GM18511 (cell line): Measurements from ENCODE around the gene PPP2R2B.

Experiments
- ATAC-seq: cut with Tn5 transposase; IDR thresholded peaks from one replicate; pipeline ENCODE4 v1.9.1; 2021; ENCODE audit warnings: mild to moderate bottlenecking, moderate library complexity; ENCODE audit not compliant: unreplicated experiment

The PPP2R2B gene

DNA sequence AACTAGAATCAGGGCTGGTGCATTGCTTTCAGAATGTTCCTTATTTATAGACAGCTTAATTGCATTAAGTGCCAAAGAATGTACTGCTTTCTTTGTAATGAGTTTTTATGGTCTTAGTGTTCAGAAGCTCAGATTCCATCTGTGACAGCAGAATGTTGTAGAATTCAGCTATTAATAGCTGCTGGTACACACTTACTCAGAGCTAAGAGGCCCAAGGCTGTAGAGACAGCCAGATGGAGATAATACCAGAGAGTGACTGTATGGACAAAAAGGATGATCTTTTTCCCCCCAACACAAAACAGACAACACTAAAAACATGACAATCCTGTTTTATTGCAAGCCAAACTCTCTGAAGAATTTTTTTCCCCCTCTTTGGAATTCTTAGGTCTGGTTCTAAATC lies 50.2 kb downstream of the PPP2R2B start:
- no peak for ATAC-seq

DNA sequence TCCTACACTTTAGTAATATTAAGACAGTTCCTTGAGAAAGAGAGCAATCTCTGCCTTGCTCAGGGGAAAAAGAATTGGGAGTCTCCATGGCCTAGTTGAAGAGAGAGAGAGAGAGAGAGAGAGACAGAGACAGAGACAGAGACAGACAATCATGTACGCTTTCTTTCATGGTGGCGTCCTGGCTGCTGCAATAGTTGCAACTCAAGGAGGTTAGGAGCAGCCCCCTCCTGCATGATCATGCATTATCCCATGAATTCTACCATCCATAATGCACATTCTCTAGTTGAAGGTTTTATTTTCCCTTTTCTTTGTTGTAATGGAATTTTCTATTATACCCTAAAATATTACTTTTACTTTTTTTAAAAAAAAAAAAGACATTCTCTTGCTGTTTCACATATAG lies 50.7 kb downstream of the PPP2R2B start:
- ATAC-seq = no peak

DNA sequence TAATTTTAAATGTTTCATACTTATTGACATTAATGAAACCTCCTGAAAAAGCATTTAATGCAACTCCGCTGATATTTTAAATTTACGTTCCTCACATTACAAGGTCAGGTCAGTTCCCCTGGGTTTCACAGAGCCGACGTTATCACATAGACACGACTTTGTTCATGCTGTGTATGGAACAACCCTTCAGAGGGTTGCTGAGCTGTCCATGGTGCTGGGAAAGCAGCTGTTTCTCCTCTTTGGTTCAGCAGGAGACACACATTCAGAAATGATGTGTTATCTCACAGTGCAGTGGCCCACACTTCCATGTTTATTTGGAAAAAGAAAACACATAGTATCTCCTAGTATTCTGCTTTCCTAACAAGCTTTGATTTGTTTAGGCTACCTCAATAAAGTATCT lies 53.5 kb downstream of the PPP2R2B start:
- no peak for ATAC-seq

DNA sequence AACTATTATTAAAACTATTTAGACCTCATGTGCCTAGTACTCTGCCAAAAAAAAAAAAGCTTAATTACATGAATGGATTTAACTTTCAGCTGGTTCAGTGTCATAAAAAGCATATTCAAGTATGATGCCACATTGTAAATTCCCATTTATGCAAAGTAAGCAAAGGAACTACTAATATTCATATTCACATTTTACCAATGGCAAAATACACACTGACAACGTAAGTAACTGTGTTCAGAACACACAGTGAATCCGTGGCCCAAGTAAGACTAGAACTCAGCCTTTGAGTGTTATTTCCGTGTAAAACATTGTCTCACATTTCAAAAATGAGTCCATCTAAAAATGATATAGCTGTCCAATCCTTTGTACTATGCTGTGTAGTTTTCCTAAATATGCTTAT lies 56.8 kb downstream of the PPP2R2B start:
- no peak for ATAC-seq

DNA sequence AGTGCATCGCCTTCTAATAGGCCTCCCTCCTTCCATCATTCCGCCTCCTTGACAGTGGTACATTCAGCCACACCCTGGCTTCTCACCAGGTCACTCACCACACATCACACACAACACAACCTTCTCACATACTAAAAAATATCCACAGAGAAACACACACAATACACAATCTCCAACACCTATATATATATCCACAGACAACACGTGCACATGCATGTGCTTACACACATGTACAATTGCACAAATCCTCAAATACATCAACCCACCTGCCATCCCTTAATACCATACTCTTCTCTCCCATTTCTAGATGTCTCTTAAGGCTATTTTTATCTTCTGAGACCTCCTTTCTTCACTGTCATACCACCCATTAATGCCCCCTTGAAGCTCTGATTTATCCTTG lies 57.6 kb downstream of the PPP2R2B start:
- no peak for ATAC-seq

DNA sequence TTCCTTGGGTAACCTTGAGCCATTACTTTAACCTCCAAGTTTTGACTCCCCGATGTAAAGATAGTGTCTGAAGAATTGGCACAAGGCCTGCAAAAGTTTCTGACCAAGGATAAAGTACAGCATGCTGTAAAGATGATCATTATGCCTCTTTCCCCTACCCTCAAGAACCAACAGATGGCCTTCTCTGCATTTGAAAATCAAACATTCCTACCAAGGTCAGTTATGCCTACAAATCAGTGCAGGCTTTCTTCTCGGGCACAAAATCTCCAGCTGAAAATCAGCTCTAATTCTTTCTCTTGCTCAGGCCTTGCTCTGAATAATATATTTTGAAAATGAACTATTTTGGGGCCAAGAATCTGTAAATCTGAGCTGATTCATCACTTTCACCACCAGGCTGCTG lies 59.7 kb downstream of the PPP2R2B start:
- no peak for ATAC-seq

DNA sequence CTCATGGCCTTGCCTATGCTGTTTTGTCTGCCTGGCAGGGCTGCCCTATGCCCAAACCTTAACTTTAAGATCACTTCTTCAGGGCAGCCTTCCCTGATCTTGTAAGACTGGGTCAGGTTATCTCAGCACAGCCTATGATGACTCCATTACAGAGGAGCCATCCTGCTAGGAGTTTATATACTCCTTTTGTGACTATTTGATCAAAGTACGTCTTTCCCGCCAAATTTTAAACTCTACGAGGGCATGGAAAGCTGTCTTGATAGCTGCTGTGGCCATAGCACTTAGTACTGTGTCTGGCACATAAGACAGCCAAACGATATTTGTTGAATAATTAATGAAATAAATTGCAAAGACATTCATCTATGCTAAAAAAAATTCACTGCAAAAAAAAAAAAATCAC lies 60.6 kb downstream of the PPP2R2B start:
- ATAC-seq = no peak

DNA sequence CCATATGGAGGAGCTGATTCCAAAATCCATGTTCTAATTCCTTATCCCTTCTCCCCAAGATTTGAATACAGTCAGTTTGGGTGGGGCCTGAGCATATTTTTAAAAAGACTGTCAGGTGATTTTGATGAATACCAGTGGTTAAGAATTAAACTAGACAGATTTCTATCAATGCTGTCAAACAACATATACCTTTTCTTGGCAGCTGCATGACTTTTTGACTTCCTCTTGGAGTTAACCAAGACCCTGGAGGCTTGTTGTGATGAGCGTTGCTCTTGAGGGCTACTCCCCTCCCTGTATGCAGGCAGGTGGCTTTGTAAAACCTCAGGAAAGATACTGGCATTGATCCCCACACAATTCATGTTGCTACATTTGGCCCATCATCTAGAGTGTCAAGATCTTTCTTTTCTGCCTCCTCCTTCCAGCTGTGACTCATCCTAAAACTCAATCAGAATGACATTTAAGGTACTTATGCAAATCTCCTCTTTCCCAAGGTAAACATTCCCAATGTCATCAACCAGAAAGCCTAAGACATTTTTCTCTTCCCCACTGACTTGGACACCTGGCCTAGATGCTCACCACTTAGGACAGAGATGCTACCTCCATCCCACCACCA lies 61.7 kb downstream of the PPP2R2B start:
- ATAC-seq = no peak

DNA sequence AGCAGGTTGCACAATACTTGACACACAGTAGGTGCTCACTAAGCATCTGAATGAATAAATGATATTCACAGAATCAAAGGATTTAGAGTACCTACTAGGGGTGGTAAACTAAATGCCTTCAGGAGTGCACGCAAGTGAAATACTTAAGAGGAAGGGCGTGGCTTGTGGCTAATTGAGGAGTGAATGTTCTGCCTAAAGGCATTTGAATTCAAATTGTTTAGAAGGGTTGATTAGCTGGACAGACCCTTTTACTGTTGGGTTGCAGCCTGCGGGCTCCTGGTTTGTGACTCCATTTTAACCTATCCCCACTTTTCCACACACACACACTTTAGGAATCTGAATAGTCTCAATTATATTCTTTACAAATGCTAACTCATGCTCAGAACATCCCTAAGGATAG lies 63.1 kb downstream of the PPP2R2B start:
- no peak for ATAC-seq

DNA sequence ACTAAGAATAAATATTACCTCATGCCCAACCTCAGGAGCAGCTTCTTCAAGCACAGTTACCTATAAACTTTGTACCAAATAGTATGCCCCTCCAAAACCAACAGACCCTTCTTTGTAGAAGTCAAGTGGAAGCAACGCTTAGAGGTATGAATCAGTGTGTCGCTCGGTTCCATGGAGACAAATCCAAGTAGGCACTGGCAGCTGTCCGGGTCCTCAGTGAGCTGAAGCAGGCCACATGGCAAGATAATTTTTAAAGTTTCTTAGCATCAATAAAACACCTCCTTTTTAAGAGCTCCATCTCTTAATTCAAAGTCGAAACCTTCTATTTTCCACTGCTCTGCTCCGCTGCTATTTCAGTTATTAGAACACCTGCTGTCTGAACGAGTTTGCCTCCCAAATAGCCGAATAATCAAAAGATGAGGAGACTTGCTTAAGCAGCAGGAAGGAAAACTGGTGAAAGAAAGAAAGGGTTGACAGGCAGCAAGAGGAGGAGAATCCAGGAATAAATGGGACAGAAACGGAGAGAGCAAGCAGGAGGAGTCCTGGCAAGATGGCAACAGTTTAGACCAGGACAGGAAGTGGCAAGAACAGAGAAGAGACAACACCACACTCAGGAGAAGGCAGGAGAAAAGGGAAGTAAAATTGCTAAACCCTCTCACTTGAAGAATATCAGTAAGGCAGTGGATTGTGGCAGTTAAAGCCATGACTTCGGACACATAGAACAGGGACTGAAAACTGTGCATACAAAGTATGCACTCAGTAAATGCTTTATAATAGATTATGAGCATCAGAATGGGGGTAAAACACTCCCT lies 65.0 kb downstream of the PPP2R2B start:
- no peak for ATAC-seq

DNA sequence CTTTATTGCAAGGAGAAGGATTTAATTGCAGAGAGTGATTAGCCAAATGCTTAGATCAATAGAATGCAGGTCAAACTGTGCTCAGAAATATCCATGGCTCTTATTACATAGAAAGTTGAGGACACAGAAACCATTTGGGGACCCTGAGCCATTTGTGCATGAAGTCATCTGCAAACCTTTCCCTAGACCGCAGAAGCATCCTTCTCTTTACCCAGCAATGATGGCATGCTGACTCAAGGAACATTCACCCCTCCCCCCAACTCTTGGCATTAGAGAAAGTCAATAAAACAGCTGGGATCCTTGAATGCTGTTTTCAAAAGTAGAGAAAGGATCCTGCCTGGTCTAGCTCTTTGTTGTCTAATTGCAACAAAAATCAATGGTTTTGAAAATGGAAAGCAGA lies 73.5 kb downstream of the PPP2R2B start:
- ATAC-seq = no peak

DNA sequence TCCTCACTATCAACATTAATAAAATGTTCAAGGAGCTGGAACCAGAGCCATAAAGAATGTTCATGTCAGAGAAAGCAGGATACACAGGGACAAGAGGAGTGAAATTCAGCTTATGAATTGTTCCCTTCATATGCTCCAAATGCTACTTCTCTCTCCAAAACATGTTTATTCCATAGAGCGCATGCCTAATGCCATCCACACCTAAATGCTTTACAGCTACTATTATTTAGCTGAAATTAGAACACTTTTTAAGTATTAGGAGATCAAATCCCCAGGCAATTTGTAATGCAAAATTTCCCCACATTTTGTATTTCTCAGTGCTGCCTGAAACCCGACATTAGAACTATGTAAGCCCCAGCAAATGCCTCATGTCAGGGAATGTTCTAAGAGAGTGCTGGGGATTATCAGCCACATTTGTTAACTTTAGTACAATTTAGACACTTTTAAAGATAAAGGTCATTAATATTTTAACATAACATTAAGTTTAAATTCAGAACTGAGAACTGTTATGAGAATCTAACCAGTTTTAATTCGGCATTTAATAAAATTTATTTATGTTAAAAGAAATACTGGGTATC lies 75.5 kb downstream of the PPP2R2B start:
- no peak for ATAC-seq

DNA sequence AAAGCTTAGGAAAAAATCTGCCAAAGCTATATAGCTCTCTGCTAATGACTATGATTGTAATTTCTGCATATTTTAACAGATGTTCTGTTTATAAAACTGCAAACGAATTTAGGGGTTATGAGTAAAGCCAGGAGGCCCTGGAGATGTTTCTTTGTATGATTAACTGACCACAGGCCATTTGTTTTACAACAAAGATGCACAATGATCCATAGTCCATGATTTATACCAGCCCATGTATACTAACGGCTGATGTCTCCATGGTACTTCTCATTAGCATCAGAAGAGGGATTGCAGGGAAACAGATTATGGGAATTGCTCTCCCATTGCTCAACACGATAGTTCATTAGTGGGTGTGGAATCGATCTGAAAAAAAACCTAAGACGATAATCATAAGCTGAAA lies 78.9 kb downstream of the PPP2R2B start:
- no peak for ATAC-seq

DNA sequence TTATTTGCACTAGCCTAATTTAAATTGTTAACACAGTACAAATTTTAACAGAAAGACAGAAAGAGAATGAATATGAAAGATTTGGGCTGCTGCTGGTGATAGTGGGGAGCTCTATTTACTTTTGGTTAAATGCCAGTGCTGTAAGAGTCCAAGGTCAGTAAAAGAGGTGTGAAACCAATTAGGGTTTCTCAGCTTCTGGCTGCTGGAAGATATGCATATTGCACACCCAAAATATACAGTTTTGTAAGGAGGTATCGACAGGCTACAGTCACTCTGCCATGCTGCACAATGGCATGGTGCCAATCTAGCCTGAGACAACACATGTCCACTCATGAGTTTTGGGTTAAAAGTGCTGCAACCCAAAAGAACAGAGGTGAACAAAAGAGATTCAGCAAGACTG lies 79.3 kb downstream of the PPP2R2B start:
- no peak for ATAC-seq

DNA sequence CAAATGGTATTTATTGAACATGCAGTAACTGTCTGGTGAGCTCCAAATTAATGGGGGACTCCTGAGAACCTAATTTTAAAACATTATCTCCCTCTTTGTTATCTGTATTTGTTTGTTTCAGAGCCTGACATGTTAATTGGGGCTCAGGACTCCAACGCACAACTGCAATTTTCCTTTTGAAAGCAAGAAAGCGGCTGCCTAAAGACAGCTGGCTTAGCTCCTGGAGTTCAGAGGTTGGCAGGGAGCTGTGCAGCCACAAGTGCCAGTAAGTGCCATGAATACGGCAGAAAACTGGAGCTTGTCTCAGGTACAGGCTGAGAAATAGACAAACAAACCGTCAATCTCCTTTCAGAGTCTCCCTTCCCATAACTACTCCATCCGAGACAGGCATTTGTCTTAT lies 80.9 kb downstream of the PPP2R2B start:
- ATAC-seq = no peak

DNA sequence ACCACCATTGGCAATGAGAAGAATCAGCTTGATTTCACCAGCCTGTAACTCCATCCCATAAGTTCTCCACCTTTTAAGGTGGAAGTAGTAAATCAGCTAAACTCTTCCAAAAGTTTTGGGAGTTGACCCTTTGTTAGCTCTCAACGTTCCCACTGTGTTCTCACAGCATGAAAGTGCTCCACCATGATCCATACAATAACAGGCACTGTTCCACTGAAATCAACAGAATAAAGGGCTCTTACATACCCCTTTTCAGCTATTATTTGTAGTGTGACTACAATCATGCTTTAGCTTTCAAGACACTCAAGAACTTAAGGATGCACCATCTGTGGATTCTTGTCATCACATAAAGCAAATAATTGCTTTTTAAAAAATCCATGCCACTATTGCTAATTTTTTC lies 81.6 kb downstream of the PPP2R2B start:
- ATAC-seq = no peak

DNA sequence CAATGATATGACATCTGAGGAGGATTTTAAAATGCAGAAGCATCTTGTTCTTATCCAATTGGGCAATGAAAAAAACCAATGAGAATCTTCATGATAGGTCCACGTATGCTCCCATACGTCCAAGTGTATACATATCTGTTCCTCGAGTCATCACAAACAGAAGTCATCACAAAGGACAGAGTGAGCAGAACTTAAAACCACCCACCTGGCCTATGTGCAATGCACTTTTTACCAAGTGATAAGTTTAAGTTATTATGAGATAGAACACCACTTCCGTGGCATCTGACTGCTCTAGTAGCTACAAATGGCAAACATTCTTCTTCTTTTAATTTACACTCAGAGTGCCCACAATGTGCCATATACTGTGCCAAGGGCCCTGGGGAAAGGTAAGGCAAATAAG lies 82.4 kb downstream of the PPP2R2B start:
- ATAC-seq = no peak

DNA sequence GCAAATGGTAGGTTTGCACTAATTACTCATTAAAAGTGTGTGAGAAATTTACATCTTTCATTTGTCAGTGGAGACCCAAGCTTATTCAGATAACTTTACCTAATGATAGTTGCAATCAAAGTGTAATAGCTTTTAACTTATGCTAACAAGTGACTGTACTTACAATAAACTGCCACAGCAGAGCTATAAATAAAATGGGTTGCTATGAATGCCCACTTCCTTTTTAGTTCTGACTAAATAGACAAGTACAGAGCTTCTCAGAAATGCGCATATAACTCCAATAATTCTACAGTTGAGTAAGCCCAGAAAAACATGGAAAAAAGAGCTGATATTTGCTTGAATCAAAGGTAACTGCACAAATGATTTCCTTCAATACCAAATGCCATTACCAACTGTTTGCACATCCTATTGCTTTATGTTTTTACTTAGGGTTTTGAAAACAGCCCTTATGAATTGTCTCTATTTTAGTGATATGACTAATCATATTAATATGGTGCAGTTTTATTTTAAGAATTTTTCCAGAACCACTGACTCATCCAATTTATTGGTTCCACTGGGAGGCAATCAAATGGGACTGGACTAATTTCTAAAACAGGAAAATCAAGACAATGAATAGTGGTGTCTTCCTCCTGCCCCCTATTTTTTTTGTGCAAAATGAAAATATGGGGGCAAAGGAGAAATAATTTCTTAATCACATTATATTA lies 84.1 kb downstream of the PPP2R2B start:
- no peak for ATAC-seq

DNA sequence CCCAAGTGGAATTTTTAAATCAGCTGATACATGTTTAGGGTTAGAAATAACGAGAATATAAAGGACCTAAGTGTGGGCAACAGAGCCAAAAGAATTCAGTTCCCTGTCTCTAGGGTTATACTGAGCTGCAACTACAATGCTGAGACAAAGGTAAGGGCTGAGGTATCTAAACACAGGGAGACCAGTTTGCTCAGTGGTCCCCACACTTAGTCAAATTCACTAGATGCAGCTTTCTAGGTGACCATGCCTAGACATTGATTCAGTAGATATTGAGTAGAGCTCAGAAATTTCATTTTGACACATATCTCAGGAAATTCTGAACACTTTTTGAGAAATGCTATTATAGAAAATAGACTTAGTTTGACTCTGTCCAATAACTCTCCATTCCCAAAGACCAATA lies 84.8 kb downstream of the PPP2R2B start:
- no peak for ATAC-seq

DNA sequence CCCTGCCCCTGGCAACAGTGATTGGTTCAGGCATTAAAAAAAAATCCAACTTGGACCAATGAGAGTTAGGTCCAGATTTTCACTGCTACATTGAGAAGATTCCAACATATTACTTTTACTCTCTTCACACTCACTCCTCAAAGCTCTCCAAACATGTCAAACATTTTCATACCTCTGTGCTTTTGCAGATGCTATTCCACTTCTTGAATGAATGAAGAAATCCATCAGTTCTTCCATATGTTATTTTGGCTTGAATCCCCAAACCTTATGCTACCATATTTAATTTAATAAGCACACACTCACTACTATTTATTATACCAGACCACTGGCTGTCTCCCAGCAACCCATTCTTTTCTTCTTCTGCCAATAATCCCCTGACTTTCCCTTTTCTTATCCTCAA lies 87.1 kb downstream of the PPP2R2B start:
- no peak for ATAC-seq

DNA sequence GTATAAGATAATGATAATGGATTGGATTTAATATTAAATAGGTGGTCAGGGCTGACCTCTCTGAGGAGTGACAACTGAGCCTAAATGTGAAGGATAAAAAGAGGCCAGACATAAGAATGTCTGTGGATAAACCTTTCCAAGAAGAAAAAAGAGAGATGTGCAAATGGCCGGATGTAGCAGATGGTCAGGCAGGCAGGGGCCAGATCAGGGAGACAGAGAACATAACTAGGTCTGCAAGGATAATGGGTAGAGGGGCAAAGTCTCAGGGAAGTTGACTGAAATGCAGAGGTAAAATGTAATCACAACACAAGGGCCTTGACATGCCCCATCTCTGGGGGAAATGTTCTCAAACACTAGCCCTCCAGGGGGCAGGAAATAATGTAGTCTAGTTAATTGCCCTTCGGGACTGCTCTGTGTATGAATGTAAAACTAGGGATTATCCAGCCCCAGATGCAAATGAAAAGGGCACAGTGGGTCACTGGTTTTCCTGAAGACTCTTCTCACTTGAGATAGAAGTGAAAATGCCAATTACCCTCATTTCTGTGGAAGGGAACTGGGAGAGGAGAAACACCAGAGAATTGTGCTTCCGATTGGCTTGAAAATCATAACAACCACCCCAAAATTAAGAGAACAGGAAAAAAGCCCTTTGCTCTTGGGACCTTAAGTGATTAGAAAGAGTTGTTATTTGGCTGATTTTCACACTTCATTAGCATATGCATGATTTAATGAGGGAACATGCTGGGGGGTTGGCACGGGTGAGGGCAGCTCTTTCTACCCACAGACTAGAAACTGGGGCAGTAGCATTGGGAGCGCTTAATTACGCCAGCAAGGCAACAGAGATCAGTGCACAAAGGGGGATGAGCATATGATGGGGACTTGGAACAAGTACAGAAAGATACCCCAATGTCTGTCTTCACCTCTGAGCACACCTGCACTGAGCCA lies 88.6 kb downstream of the PPP2R2B start:
- no peak for ATAC-seq
